Transverse colon (tissue), 3 donors: ENCODE data around the gene PRPS1.

Experiments
- CTCF ChIP-seq, 5 experiments: fragments of 200-600 bp in 3 of 5; fragments of 450-650 bp in 2 of 5; sonication (generic) in 3 of 5; IDR thresholded peaks; 1 replicate in 2 of 5; 2 replicates in 3 of 5; pipeline ENCODE4 v1.5.1; 2016 to 2017; ENCODE audit warnings: antibody characterized with exemption in 5 of 5, inconsistent platforms in 3 of 5, mild to moderate bottlenecking in 2 of 5, moderate library complexity in 1 of 5
- EP300 ChIP-seq: sonication (generic); formaldehyde crosslinking; IDR thresholded peaks from one replicate; pipeline ENCODE4 v1.6.1; 2017; ENCODE audit warnings: antibody characterized with exemption, low read depth

DNA sequence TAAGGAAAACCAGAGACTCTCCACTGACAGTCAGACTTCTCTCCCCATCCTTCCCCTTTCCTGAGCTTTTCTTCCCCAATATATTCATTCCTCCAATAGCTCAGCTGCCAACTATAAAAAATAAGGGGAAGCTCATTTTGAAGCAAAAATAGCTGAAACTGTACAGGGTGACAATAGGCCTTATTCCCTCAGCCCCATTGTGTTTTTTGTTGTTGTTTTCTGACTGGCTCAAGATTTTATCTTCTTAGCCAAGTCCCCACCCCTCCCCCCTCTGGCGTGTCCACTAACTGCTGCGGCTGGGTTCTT lies 26.2 kb downstream of the PRPS1 start:
- TF ChIP-seq CTCF (IDR thresholded peaks at IDR 0.05) (no peak), EP300 (no peak)
